GM19043 (cell line): ENCODE data around the gene TRPM8.

Experiments used
- ATAC-seq: cut with Tn5 transposase; IDR thresholded peaks from one replicate; pipeline ENCODE4 v1.9.1; 2021; ENCODE audit warnings: low read depth; ENCODE audit not compliant: unreplicated experiment

TRPM8 gene

GRCh38 chr2:233972941-233973575 is 55.9 kb downstream of the TRPM8 start:
- no peak for ATAC-seq

DNA sequence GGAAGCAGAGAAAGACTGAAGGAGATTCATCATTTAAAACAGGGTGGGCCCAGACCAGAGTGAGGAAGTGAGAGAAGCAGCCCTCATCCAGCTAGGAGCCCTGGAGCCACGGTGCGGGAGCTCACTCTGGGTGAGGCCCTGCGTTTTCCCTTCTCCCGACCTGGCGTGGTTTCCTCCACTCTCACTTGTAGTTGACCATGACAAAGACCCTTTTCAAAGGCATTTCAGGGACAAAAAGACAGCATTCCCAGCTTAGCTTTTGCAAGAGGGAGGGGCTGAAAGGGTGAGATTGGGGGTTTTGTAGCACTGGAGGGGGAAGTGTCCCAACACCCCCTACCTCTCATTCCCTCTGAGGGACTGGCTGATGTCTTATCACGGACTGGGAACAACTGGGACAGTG is 56.6 kb downstream of the TRPM8 start:
- no peak for ATAC-seq

DNA sequence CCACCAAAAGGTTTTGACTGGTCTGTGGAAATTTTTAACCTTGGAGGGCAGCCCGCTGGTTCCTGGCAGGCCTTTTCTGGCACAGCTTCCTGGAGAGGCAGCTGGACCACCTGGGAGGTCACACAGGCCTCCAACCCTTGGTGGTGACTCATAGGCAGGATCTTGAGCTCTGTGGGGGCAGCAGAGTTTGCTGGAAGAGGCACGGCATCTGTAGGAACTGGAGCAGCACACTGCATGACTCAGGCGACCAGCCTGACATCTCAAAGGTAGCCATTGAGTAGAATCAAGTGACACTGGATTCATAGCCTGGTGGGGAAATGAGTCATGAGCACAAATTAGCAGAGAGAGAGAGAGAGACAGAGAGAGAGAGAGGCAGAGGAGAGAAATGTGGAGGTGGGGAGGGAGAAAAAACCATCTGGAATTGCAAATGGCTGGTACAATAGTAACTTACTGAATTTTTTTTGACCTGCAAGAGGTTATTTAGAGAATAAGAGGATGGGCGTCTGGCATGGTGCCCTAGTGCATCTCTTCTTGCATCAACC is 57.4 kb downstream of the TRPM8 start:
- no peak for ATAC-seq

- ATAC-seq: no peak
Observed at GRCh38 chr2:233976087-233976486, 58.9 kb downstream of the TRPM8 start.

GRCh38 chr2:233976690-233977294 is 59.6 kb downstream of the TRPM8 start:
- no peak for ATAC-seq

GRCh38 chr2:233977296-233977837 is 60.2 kb downstream of the TRPM8 start:
- ATAC-seq: no peak

DNA sequence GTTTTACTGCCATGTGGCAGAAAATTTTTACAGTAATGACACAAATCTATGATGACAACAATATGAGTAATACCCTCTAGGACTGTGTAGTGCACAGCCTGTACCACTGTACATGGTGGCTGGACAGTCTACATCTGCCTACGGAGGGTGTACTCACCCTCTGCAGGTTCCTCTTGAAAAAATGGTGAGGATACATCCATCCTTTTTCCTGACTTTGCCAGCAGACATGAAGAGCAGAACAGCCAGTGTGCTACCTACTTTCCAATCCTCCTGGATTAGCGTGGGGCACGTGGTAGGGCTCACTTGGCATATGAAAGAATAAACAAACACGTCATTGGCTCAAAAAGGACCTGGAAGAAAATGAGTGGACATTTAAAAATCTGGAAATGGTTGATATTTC is 62.6 kb downstream of the TRPM8 start:
- ATAC-seq: no peak

- ATAC-seq: no peak
Observed at GRCh38 chr2:233980955-233981561, 63.9 kb downstream of the TRPM8 start.

- no peak for ATAC-seq
Observed at GRCh38 chr2:233981574-233982420, 64.6 kb downstream of the TRPM8 start.

DNA sequence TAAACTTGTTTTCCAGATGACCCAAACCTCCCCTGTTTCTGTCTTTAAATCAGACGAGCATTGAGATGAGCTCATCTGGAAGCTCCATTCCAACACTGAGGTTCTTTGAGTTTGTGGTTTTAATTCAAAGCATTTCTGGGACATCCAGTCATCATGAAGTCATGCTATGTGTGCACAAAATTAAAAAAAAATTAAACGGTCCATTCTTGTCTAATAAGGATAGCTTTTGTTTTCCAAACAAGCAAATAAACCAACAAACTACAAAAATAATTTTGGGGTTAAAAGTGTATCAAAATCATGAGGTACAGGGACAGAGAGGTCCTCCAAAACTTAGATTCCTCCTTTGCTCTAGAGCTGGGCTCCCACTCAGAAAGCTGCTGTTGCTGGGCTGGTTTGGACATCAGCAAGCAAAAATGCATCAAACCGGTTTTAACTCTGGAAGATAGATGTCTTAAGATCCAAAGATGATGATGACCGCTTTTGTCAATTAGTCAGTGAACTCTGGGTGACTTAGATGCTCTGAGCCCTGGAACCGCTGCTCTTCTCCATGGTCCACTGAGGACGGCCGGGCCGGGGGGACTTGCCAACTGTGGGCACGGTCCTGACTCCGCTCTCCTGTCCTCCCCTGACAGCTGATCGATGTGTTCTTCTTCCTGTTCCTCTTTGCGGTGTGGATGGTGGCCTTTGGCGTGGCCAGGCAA is 65.4 kb downstream of the TRPM8 start:
- no peak for ATAC-seq

GRCh38 chr2:233983445-233983844 is 66.3 kb downstream of the TRPM8 start:
- no peak for ATAC-seq

DNA sequence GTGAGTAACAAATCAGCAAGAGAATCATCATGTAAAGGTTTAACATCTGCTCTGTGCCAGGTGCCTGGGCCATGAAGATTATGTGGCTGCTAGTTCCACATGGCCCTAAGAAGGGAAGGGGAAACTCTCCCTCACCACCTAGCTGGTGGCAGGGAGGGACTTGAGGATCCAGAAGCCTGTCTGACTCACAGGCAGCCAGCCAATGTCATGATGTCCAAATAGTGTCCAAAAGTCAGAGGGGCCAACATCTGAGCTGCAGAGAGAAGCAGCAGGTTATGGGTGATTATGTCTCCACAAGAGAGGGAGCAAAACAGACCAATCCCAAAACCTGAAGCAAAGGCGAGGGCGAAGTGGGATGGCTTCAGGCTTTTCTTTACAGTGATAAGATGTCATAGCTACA is 71.4 kb downstream of the TRPM8 start:
- ATAC-seq: no peak

- no peak for ATAC-seq
Observed at GRCh38 chr2:233989221-233989858, 72.2 kb downstream of the TRPM8 start.

DNA sequence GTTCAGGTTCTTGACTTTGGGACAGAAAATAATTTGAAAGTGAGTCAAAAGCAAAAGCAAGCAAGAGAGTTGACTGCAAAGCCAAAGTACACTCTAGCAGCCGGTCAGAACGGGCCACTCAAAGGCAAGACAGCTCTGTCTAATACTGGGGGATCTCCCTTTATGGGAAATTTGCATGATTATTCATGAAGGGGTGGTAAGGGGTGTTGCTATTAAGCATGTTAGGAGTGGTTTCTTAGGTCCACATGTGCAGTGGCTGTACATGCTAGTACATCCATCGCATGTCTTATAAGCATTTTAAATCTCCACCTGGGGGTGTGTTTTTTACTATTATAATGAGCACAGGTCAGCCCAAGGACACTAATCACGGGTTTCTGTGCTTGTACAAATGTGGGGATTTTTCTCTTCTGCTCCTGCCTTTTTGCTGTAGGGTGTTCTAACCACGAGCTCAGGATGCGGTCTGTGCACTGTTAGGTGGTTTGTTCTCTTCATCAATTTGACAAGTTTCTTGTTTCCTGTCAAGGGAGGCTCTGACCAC is 73.2 kb downstream of the TRPM8 start:
- ATAC-seq: peak; percentile 76

- ATAC-seq: no peak
Observed at GRCh38 chr2:233991196-233991595, 74.0 kb downstream of the TRPM8 start.

DNA sequence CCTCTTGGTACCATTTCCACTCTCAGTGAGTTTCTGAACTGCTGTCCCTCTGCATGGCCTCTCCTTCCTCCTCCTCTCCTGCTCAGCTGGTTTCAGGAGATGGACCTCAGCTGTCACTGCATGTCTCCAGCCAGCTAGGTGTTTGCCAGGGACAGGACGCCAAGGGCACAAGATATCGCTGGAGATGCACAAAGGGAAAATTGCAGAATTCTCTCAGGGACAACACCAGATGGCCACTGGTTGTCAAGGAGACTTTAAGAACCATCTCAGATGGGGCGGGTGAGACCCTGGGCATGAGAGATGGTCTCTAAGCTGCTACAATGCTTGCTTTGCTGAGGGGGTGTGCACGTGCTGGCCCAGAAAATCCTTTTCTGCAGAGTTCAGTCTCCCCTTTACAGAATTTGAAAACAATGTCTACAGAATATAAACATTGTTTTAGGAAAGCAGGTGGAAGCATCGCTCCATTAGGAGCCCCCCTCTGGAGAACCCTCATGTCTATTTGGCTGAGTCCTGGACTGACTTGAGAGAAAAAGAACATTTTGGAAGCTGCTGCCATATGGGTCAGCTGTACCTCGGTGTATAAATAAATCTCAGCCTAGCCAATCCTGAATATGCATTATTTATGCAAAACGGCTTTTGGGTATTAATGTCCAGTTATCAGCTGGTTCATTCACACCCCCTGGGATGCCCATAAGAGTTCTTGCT is 75.5 kb downstream of the TRPM8 start:
- no peak for ATAC-seq

DNA sequence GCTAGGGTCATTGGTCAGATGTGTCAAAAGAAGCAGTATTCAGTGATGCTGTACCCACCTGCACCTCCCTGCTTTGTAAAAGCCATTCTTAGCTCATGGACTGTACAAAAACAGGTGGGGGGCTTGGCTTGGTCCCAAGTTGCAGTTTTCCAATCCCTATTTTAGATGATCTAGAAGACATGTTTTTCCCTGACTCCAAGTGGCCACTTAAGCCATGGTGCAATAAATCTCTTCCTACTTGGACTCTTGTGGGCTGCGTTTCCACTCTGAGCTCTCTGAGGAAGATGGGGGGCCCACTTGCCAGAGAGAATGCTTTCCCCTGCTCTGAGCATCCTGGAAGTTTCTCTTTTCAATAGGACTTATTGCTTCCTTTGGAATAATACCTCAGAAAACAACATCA is 76.3 kb downstream of the TRPM8 start:
- no peak for ATAC-seq

DNA sequence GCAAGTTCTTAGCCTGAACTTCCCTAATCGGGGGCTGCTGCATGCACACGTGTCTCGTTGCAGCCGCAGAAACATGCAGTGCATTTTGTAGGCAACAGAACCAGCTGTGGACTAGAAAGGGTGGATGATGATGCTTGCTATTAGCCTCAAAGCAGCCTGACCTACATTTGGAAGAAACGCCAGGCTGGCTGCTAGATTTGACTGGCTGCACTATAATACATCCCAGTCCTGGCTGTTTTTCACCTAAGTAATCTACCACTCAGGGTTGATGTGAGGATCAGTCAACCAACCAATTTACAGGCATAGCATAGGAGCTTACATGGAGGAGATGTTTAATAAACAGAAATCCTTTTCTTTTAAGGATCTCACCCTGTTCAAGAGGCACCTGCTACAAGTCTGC is 77.0 kb downstream of the TRPM8 start:
- no peak for ATAC-seq

GRCh38 chr2:233996000-233996399 is 78.8 kb downstream of the TRPM8 start:
- no peak for ATAC-seq
